Neural progenitor cell (in vitro differentiated cells): ENCODE data around the gene VWA3B.

Source experiments
- EZH2 ChIP-seq: fragments of 200-600 bp; sonication (generic); IDR thresholded peaks from 2 replicates; pipeline ENCODE4 v1.6.1; 2017; ENCODE audit warnings: antibody characterized with exemption, mild to moderate bottlenecking, moderate library complexity
- EZH2phosphoT487 ChIP-seq: fragments of 200-600 bp; sonication (generic); IDR thresholded peaks from 2 replicates; pipeline ENCODE4 v1.6.1; 2017; ENCODE audit warnings: antibody characterized with exemption
- TF ChIP-seq, protein P1 (sequence below): fragments of 200-600 bp; sonication (generic); IDR thresholded peaks from 2 replicates; pipeline ENCODE4 v1.5.1; 2017; ENCODE audit warnings: antibody characterized with exemption, mild to moderate bottlenecking

DNA sequence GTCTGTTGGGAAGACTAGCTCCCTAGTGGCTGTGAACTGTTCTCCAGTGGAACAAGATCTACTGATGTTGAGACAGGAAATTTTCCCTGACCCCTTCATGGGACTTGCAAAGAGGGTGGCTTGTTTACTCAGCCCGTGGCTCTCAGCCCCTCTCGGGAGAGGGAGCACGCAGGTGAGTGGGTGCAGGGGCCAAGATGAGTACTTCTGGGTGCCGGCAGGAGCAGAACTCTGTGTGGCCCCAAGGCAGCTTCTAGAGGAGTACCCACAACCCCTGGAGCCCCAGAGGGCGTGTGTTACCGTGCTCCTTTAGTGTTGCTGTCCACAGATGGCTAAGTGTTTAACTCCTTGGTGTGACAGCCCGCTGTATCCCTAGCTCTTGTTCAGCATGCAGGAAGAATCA is 191.1 kb downstream of the VWA3B start:
- no peak for TF ChIP-seq EZH2
- TF ChIP-seq, protein P1, sequence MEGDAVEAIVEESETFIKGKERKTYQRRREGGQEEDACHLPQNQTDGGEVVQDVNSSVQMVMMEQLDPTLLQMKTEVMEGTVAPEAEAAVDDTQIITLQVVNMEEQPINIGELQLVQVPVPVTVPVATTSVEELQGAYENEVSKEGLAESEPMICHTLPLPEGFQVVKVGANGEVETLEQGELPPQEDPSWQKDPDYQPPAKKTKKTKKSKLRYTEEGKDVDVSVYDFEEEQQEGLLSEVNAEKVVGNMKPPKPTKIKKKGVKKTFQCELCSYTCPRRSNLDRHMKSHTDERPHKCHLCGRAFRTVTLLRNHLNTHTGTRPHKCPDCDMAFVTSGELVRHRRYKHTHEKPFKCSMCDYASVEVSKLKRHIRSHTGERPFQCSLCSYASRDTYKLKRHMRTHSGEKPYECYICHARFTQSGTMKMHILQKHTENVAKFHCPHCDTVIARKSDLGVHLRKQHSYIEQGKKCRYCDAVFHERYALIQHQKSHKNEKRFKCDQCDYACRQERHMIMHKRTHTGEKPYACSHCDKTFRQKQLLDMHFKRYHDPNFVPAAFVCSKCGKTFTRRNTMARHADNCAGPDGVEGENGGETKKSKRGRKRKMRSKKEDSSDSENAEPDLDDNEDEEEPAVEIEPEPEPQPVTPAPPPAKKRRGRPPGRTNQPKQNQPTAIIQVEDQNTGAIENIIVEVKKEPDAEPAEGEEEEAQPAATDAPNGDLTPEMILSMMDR: no peak
- no peak for TF ChIP-seq EZH2phosphoT487
